GM12878 (cell line): ENCODE data around the gene BORCS6. TPM values are rescaled to one million over a fixed set of nuclear protein-coding genes. Genes with fewer than 3 reads are reported as not detected.

Experiments used
- CREM ChIP-seq: IDR thresholded peaks from 2 replicates; pipeline ENCODE4 v1.6.1; 2014; ENCODE audit warnings: antibody characterized with exemption, low read depth
- E4F1 ChIP-seq: fragments of 450-650 bp; IDR thresholded peaks from 2 replicates; pipeline ENCODE4 v1.6.1; 2018; ENCODE audit warnings: borderline replicate concordance, mild to moderate bottlenecking; ENCODE audit not compliant: partially characterized antibody
- GABPA ChIP-seq: IDR thresholded peaks from 2 replicates; pipeline ENCODE4 v1.6.1; 2014; ENCODE audit warnings: antibody characterized with exemption, low read depth, mild to moderate bottlenecking, inconsistent platforms
- HDAC2 ChIP-seq: fragments of 200-600 bp; sonication (generic); IDR thresholded peaks from 2 replicates; pipeline ENCODE4 v1.6.1; 2017
- HSF1 ChIP-seq: fragments of 150-350 bp; IDR thresholded peaks from 2 replicates; pipeline ENCODE4 v1.6.1; 2014; ENCODE audit warnings: mild to moderate bottlenecking, low read depth, low read length
- IKZF1 ChIP-seq: fragments of 450-650 bp; conservative IDR thresholded peaks from 2 replicates; pipeline ENCODE4 v1.6.1; 2017; ENCODE audit warnings: antibody characterized with exemption, mild to moderate bottlenecking
- IKZF2 ChIP-seq, 2 experiments: fragments of 450-650 bp; IDR thresholded peaks; 2 replicates each; pipeline ENCODE4 v1.6.1; 2017; ENCODE audit warnings: mild to moderate bottlenecking in 2 of 2, moderate library complexity in 2 of 2
- MYB ChIP-seq: fragments of 150-350 bp; IDR thresholded peaks from 2 replicates; pipeline ENCODE4 v1.6.1; 2014; ENCODE audit warnings: mild to moderate bottlenecking, low read depth, low read length, borderline replicate concordance
- NBN ChIP-seq: fragments of 450-650 bp; IDR thresholded peaks from 2 replicates; pipeline ENCODE4 v1.6.1; 2016
- NFXL1 ChIP-seq: fragments of 450-650 bp; IDR thresholded peaks from 2 replicates; pipeline ENCODE4 v1.6.1; 2017; ENCODE audit warnings: antibody characterized with exemption, mild to moderate bottlenecking, borderline replicate concordance
- NFYA ChIP-seq: IDR thresholded peaks from 2 replicates; pipeline ENCODE4 v1.6.1; 2011; ENCODE audit warnings: low read depth, mild to moderate bottlenecking, low read length, improper control_type of control experiment, borderline replicate concordance
- NR2C1 ChIP-seq: fragments of 450-650 bp; IDR thresholded peaks from 2 replicates; pipeline ENCODE4 v1.6.1; 2017; ENCODE audit warnings: antibody characterized with exemption, mild to moderate bottlenecking, moderate library complexity
- POLR2AphosphoS5 ChIP-seq: IDR thresholded peaks from 2 replicates; pipeline ENCODE4 v1.6.1; 2011; ENCODE audit warnings: mild to moderate bottlenecking, low read length, inconsistent platforms
- REST ChIP-seq: IDR thresholded peaks from 2 replicates; pipeline ENCODE4 v1.6.1; 2012; ENCODE audit warnings: mild to moderate bottlenecking, low read depth, low read length
- SUPT20H ChIP-seq: IDR thresholded peaks from 2 replicates; pipeline ENCODE4 v1.6.1; 2011; ENCODE audit warnings: low read depth, mild to moderate bottlenecking, low read length, moderate library complexity, borderline replicate concordance; ENCODE audit not compliant: control insufficient read depth
- TAF1 ChIP-seq: IDR thresholded peaks from 2 replicates; pipeline ENCODE4 v1.6.1; 2011; ENCODE audit warnings: mild to moderate bottlenecking, low read depth, low read length, borderline replicate concordance
- TCF12 ChIP-seq: IDR thresholded peaks from 2 replicates; pipeline ENCODE4 v1.6.1; 2011; ENCODE audit warnings: low read depth, mild to moderate bottlenecking, low read length
- TCF7 ChIP-seq: IDR thresholded peaks from 2 replicates; pipeline ENCODE4 v1.6.1; 2014; ENCODE audit warnings: antibody characterized with exemption, borderline replicate concordance
- polyA plus RNA-seq, 11 experiments: library from polyadenylated mRNA; depleted of rRNA in 4 of 11; unstranded in 6 of 11; stranded (reverse) in 5 of 11; fragments of >200 nt; fragmentation: Nextera tagmentation in 4 of 11; fragmentation: Illumina TruSeq in 1 of 11; extraction: Ambion mirVana in 4 of 11; extraction: Trizol in 1 of 11; gene quantifications; 1 replicate in 1 of 11; 2 replicates in 10 of 11; pipeline versions ENCODE4 v1.2.1 to v1.2.3, GENCODE V29; 2011 to 2016; ENCODE audit warnings: inconsistent platforms in 2 of 11, missing spikeins in 2 of 11, low read depth in 1 of 11
- total RNA-seq, 4 experiments: library from RNA; depleted of rRNA in 3 of 4; stranded (reverse); fragments of >200 nt in 3 of 4; fragmentation: Illumina TruSeq in 1 of 4; extraction: Trizol in 1 of 4; gene quantifications; 2 replicates each; pipeline versions ENCODE4 v1.2.1 to v1.2.3, GENCODE V29; 2013 to 2021

BORCS6 gene
- total and polyA plus RNA-seq, 10 of the 15 experiments (the other 5 are each of a cell fraction or from before 2014, with no cell fraction given), result 0.37 to 14.1 (median 6.7) TPM

- TF ChIP-seq NFYA, result no peak; the same call in 1 of the 2 replicates
- TF ChIP-seq TAF1, result peak; percentile 60; the same call in 1 of the 2 replicates
- peak; percentile 95 for TF ChIP-seq E4F1
- peak; percentile 54; the same call in 1 of the 2 replicates for TF ChIP-seq POLR2AphosphoS5
- TF ChIP-seq IKZF1, result peak; percentile 97
- no peak for TF ChIP-seq SUPT20H
- TF ChIP-seq NFXL1, result no peak
- no peak for TF ChIP-seq HDAC2
- no peak for TF ChIP-seq NR2C1
- TF ChIP-seq MYB, result no peak
- no peak for TF ChIP-seq CREM
- TF ChIP-seq TCF7, result no peak
- no peak for TF ChIP-seq REST
- no peak for TF ChIP-seq GABPA
- no peak for TF ChIP-seq HSF1
- TF ChIP-seq IKZF2 (IDR thresholded peaks at IDR 0.05), result peak; percentile 32 to 40; a peak in 3 of 4 replicates
- TF ChIP-seq TCF12, result 0 out of 2 replicates have a peak, but pooled peaks have one; percentile 34
- peak; percentile 66; the same call in 1 of the 2 replicates for TF ChIP-seq NBN
These were observed at the start of gene BORCS6 (continued) for GRCh38 chr17:8189711-8190477.
